Colonic mucosa (tissue), 4 donors: Measurements from ENCODE around the gene GIPC3. TPM values are rescaled to one million over a fixed set of nuclear protein-coding genes. Genes with fewer than 3 reads are reported as not detected.

Experiments used
- DNase-seq: peaks from one replicate; pipeline ENCODE4 v3.0.0-alpha.2; 2020
- H3K27ac ChIP-seq: fragments of 200-600 bp; one replicate; pipeline ENCODE4 v1.8.0; 2021
- H3K27me3 ChIP-seq: fragments of 200-600 bp; one replicate; pipeline ENCODE4 v1.8.0; 2021
- H3K36me3 ChIP-seq: fragments of 200-600 bp; one replicate; pipeline ENCODE4 v1.8.0; 2021
- H3K4me1 ChIP-seq: fragments of 200-600 bp; one replicate; pipeline ENCODE4 v1.8.0; 2021; ENCODE audit warnings: mild to moderate bottlenecking
- H3K4me3 ChIP-seq: fragments of 200-600 bp; one replicate; pipeline ENCODE4 v1.8.0; 2021
- H3K9ac ChIP-seq, 2 donors: one replicate each; pipeline ENCODE4 v1.7.0; 2013; ENCODE audit warnings: control low read depth in 2 of 2, low read depth in 2 of 2, low read length in 2 of 2
- H3K9me3 ChIP-seq: fragments of 200-600 bp; one replicate; pipeline ENCODE4 v1.8.0; 2021
- intact Hi-C: fragments of 100-400 bp; cut with DNase I; formaldehyde crosslinking; loops from one replicate; pipeline ENCODE4 v1.14.1; 2022
- total RNA-seq, 2 donors: library from RNA; stranded (reverse); fragmentation: NEBNext Ultra II Directional in 1 of 2; extraction: Animal tissue kit (Norgen Biotek cat#: 25700) in 1 of 2; gene quantifications; one replicate each; pipeline ENCODE4 v1.2.1, GENCODE V29; 2021
- TF ChIP-seq, protein P1 (sequence below): fragments of 200-600 bp; IDR thresholded peaks from one replicate; pipeline ENCODE4 v1.8.0; 2022; ENCODE audit warnings: antibody characterized with exemption, mild to moderate bottlenecking
- donor health status: healthy.
- donor health status: DM: no; HTN: no; CAD: no.
- donor health status: DM: no; HTN: no; CAD: no.

The GIPC3 gene
- total RNA-seq, 2 donors from 2014 or later, result 0.40 to 1.1 TPM

DNA sequence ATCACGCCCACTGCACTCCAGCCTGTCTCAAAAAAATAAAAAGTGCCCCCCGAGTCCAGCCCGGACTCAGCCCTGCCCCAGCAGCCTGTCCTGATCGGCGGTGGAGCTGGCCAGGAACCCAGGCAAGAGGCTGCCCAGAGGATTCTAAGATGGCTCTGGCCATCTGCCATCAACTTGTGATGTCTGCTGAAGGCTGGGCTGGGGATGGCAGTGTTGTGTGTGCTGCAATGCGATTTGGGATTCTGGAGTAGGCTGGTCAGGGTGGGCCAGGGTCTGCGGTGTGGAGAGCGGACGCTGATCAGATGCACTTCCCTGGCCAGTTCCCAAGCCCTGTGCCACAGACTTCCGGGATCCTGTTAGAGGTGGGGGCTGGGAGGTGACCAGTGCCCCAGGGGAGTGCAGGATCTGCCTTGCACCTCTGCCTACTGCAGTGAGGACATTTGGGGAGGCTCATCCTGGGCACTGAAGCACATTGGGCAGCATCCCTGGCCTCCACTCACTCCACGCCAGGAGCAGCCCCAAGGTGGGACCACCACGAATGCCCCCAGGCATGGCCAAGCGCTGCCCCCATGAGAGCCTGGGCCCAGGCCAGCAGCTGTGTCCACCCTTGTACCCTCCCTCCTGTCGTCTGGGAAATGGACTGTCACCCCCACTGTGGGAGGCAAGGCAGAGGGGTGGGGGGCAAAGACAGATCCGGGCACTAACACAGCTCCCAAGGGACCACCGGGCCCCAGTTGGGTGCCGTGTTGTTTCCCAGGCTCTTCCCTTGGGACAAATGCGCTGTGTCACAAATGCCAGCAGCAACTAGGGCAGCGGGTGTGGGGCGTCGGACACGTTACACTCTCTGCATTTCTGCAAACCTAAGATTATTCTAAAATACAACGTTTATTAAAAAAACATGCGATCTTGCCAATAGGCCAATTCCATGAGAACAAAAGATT, 24.8 kb downstream of the GIPC3 start:
- intact Hi-C loops, result no loop called here
- Histone ChIP-seq H3K4me1 (peaks cover 18% of the 10 kb centered on the region), H3K27me3 (no peaks in the 10 kb centered on the region), H3K9me3 (no peaks in the 10 kb centered on the region), H3K36me3 (no peaks in the 10 kb centered on the region), H3K4me3 (no peak overlapping the region), H3K27ac (no peak overlapping the region), H3K9ac (no peak overlapping the region)
- TF ChIP-seq, protein P1, sequence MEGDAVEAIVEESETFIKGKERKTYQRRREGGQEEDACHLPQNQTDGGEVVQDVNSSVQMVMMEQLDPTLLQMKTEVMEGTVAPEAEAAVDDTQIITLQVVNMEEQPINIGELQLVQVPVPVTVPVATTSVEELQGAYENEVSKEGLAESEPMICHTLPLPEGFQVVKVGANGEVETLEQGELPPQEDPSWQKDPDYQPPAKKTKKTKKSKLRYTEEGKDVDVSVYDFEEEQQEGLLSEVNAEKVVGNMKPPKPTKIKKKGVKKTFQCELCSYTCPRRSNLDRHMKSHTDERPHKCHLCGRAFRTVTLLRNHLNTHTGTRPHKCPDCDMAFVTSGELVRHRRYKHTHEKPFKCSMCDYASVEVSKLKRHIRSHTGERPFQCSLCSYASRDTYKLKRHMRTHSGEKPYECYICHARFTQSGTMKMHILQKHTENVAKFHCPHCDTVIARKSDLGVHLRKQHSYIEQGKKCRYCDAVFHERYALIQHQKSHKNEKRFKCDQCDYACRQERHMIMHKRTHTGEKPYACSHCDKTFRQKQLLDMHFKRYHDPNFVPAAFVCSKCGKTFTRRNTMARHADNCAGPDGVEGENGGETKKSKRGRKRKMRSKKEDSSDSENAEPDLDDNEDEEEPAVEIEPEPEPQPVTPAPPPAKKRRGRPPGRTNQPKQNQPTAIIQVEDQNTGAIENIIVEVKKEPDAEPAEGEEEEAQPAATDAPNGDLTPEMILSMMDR, result no peak
- DNase-seq, result no peak

DNA sequence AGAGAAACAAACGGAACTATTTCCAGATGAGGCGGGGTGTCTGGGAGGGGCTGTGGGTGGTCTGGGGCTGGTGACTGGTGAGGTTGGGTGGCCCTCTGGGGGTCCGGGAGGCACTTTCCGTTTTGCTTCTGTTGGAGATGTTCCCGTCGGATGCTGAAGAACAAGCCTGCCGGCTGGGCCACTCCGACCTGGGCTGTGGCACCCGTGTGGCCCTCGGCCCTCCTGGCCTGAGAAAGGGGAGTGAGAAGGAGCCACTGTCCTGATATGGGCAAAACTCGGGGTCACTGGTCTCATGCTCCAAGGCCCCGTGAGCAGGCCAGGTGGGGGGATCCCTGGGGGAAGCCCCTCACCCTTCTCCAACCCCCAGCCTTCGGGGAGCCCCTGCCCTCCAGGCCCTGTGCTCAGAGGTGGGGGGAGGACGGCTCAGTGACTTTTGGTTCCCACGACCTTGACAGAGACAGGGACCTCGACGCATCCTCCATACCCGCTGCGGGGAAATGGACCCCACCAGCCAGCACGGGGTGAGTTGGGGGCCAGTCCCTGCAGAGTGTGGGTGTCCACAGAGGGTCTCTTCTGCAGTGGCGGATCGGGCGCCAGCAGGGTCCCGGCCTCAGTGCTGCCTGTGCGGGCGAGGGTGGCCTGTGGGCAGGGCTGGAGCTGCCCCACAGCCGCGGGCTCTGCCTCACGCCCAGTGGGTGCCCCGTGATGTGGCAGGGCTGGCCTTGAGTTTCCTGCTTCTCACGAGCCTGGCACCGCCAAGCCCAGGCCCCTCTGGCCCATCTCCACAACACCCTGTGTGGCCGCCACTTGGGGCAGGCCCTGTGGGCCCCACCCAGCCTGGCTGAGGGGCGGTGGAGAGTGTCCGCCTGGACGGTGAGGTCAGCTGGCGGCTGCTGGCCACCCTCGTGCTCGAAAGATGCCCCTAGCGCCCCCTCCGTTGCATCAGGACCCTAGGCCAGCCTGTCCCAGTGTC, 25.8 kb downstream of the GIPC3 start:
- Histone ChIP-seq H3K4me3 (no peak overlapping the region), H3K4me1 (peaks cover 16% of the 10 kb centered on the region), H3K27me3 (no peaks in the 10 kb centered on the region), H3K36me3 (no peaks in the 10 kb centered on the region), H3K9ac (no peak overlapping the region), H3K9me3 (no peaks in the 10 kb centered on the region), H3K27ac (no peak overlapping the region)
- intact Hi-C loops, result no loop called here
- DNase-seq, result no peak
- TF ChIP-seq, protein P1, result no peak

DNA sequence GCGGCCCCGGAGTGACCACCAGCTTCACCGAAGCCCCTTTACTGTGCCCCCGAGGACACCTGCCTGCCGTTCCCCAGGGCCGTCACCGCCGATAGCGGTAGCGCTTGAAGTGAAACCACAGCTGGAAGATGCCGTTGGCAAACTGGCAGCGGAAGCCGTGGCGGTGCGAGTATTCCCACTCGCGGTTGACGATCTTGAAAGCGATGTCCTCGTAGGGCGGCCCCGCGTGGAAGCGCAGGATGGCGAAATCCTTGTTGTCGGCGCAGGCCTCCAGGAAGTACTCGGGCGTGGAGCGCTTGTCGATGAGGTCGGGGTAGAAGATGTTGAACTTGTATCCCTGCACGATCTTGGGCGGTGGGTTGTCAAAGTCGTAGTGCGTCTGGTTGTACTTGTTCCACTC, 26.6 kb downstream of the GIPC3 start:
- no peaks in the 10 kb centered on the region for H3K36me3 ChIP-seq
- H3K27ac ChIP-seq, result no peak overlapping the region
- H3K4me1 ChIP-seq, result peaks cover 8% of the 10 kb centered on the region
- no peak overlapping the region for H3K9ac ChIP-seq
- DNase-seq, result no peak
- H3K27me3 ChIP-seq, result no peaks in the 10 kb centered on the region
- TF ChIP-seq, protein P1, result no peak
- intact Hi-C loops, result no loop called here
- no peak overlapping the region for H3K4me3 ChIP-seq
- H3K9me3 ChIP-seq, result no peaks in the 10 kb centered on the region

DNA sequence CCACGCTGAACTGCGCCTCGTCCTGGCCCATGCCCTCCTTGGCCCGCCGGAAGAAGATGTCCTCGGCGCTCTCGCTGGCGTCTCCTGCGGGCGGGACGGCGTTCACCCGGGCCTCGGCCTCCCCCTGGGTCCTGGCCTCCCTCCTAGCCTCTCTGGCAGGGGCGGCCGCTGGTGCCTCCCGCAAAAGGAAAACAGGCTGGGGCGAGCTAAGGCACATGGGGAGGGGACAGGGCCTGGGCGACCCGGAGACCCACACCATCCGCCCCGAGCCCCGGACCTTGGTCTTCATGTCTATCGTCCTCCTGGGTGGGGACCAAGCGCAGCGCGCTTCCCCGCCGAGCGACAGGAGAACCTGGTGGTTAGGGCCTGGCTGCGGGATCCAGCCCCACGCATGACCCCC, 27.1 kb downstream of the GIPC3 start:
- Histone ChIP-seq H3K4me1 (peaks cover 4% of the 10 kb centered on the region), H3K36me3 (no peaks in the 10 kb centered on the region), H3K9me3 (no peaks in the 10 kb centered on the region), H3K27me3 (no peaks in the 10 kb centered on the region), H3K4me3 (no peak overlapping the region), H3K9ac (no peak overlapping the region), H3K27ac (no peak overlapping the region)
- intact Hi-C loops, result no loop called here
- TF ChIP-seq, protein P1, result no peak
- no peak for DNase-seq

DNA sequence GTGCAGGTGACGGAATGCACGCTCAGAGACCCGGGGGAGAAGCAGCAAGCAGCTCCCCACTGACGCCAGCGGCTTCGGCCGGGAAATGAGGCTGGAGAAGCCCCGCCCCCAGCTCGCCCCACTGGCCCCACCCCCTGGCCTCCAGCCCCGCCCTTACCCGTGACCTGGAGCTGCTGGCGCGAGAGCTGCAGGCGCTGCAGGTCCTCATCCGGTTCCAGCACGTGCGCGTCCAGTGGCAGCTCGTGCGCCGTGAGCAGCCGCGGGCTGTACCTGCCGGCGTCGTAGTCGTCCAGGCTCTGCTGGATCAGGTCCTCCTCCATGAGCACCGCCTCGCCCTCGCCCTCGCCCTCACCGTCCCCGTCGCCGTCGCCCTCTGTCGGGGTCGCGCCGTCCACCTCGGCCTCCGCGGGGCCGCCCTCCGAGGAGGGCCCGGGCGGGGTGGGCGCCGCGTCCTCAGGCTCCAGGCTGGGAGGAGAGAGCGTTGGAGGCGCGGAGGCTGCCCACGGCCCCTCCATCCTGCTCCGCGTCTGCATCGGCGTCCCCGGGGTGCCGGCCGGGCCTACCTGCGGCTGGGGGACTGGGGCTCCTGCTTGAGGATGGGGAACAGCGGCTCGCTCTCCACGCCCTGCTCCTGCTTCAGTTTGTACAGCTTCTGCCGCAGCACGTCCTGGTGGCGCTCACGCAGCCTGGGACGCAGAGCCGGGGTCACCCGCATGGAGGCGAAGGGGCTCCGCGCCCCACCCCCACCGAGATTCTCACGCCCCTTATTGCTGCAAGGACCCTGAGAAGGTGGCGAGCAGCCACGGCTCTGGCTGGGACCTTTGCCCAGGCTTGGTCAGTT, 27.8 kb downstream of the GIPC3 start:
- intact Hi-C loops, result no loop called here
- Histone ChIP-seq H3K27ac (no peak overlapping the region), H3K27me3 (no peaks in the 10 kb centered on the region), H3K4me1 (no peaks in the 10 kb centered on the region), H3K36me3 (no peaks in the 10 kb centered on the region), H3K9me3 (no peaks in the 10 kb centered on the region), H3K4me3 (no peak overlapping the region), H3K9ac (no peak overlapping the region)
- TF ChIP-seq, protein P1, result no peak
- DNase-seq, result no peak
